Testis (tissue), 3 donors: Measurements from ENCODE around the gene TDP2. TPM values are rescaled to one million over a fixed set of nuclear protein-coding genes. Genes with fewer than 3 reads are reported as not detected.
A peak's percentile ranks its signal among the peaks of the same experiment; 100 is the strongest.
"Not testable (repeated sequence)": the region's sequence is repeated elsewhere in the genome, so short reads cannot be mapped to it uniquely, and the experiment has no call there.

Experiments used
- DNase-seq: peaks from one replicate; pipeline ENCODE4 v3.0.0-alpha.2; 2019
- H3K27ac ChIP-seq, 2 donors: fragments of 200-600 bp; sonication (generic); one replicate each; pipeline ENCODE4 v1.5.1; 2019
- H3K27me3 ChIP-seq: fragments of 200-600 bp; sonication (generic); one replicate; pipeline ENCODE4 v1.5.1; 2019
- H3K36me3 ChIP-seq: fragments of 200-600 bp; sonication (generic); one replicate; pipeline ENCODE4 v1.5.1; 2017; ENCODE audit warnings: low read depth; ENCODE audit errors: missing control alignments
- H3K4me1 ChIP-seq: fragments of 200-600 bp; sonication (generic); one replicate; pipeline ENCODE4 v1.5.1; 2019
- H3K4me3 ChIP-seq, 2 donors: fragments of 200-600 bp; sonication (generic); one replicate each; pipeline ENCODE4 v1.5.1; 2017 to 2019
- H3K9me3 ChIP-seq: fragments of 200-600 bp; sonication (generic); one replicate; pipeline ENCODE4 v1.5.1; 2017
- POLR2A ChIP-seq: fragments of 450-650 bp; IDR thresholded peaks from one replicate; pipeline ENCODE4 v1.6.1; 2017; ENCODE audit warnings: antibody characterized with exemption, mild to moderate bottlenecking, moderate library complexity
- WGBS, 2 donors: methylation state at CpG; one replicate each; pipeline ENCODE4 v1.1.5; 2018; 5-methylcytosine and 5-hydroxymethylcytosine counted together
- intact Hi-C: fragments of 100-400 bp; cut with DNase I; formaldehyde crosslinking; loops from one replicate; pipeline ENCODE4 v1.15.1; 2023; ENCODE audit warnings: low total_unique reads
- polyA plus RNA-seq: library from polyadenylated mRNA; stranded (reverse); fragments of 350-450 nt; fragmentation: Illumina TruSeq; extraction: RNeasy Lipid Tissue Mini Kit (QIAGEN cat#74804); gene quantifications from one replicate; pipeline ENCODE4 v1.2.3, GENCODE V29; 2014; ENCODE audit warnings: low read depth, low replicate concordance; ENCODE audit not compliant: insufficient read depth
- total RNA-seq, 2 donors: library from RNA; depleted of rRNA; stranded (reverse); fragments of >200 nt; gene quantifications; one replicate each; pipeline ENCODE4 v1.2.3, GENCODE V29; 2016
- TF ChIP-seq, protein P1 (sequence below), 3 experiments: fragments of 450-650 bp in 2 of 3; fragments of 200-600 bp in 1 of 3; sonication (generic) in 1 of 3; IDR thresholded peaks; one replicate each; pipeline ENCODE4 v1.5.1; 2016 to 2019; ENCODE audit warnings: antibody characterized with exemption in 3 of 3, mild to moderate bottlenecking in 2 of 3, moderate library complexity in 1 of 3

TDP2 gene
- total and polyA plus RNA-seq, 3 donors from 2014 or later = 37.2 to 46.0 (median 37.4) TPM

DNA sequence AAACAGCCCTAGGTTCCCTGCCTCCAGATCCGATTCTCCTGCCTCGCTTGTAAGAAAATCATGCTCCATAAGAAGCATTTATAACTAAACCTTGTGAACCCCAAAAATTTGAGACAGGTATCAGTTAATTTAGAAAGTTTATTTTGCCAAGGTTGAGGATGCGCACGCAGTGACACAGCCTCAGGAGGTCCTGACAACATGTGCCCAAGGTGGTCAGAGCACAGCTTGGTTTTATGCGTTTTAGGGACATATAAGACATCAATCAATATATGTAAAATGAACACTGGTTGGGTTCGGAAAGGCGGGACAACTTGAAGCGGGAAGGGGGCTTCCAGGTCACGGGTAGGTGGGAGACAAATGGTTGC is 2.3 kb upstream of the TDP2 start:
- WGBS, 2 donors = 67 to 82% methylated on average over 9 of the region's 9 CpGs
- intact Hi-C loops = no loop called here

DNA sequence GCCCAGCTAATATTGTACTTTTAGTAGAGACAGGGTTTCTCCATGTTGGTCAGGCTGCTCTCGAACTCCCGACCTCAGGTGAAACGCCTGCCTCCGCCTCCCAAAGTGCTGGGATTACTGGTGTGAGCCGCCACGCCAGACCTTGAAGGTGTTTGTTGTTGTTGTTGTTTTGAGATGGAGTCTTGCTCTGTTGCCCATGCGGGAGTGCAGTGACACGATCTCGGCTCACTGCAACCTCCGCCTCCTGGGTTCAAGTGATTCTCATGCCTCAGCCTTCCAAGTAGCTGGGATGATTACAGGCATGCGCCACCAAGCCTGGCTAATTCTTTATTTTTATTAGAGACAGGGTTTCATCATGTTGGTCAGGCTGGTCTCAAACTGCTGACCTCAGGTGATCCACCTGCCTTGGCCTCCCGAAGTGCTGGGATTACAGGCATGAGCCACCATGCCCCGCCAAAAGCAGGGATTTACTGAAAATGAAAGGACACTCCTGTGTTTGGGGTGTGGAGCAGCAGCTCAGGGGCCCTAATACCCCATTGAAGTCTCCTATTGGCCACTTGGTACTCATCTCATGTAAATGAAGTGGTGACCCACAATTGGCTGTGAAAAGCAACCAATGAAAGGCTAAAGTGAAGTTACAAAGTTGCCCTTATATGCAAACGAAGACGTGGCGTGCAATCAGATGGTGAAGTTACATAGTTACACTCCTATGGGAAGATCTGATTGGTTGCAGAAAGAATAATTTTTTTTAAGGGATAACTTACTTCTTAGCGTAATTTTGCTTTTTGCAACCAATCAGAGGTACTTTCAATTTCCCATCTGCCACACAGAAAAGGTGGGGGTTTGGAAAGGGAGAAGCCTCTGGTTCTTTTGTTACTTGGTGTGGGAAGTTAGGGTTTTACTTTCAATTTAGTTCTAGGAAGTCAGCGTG is 1.6 kb upstream of the TDP2 start:
- intact Hi-C loops = not testable (repeated sequence)
- peak; percentile 30 for DNase-seq
- H3K4me3 ChIP-seq = peak overlapping the region; percentile 92 to 98

More for the DNA sequence above, 2.3 kb upstream of the TDP2 start:
- Histone ChIP-seq H3K27ac (no peak overlapping the region), H3K36me3 (no peaks in the 10 kb centered on the region), H3K4me1 (peaks cover 3% of the 10 kb centered on the region), H3K4me3 (no peak overlapping the region), H3K27me3 (no peaks in the 10 kb centered on the region), H3K9me3 (no peaks in the 10 kb centered on the region)
- no peak for DNase-seq
- no peak for TF ChIP-seq POLR2A
- TF ChIP-seq, protein P1, sequence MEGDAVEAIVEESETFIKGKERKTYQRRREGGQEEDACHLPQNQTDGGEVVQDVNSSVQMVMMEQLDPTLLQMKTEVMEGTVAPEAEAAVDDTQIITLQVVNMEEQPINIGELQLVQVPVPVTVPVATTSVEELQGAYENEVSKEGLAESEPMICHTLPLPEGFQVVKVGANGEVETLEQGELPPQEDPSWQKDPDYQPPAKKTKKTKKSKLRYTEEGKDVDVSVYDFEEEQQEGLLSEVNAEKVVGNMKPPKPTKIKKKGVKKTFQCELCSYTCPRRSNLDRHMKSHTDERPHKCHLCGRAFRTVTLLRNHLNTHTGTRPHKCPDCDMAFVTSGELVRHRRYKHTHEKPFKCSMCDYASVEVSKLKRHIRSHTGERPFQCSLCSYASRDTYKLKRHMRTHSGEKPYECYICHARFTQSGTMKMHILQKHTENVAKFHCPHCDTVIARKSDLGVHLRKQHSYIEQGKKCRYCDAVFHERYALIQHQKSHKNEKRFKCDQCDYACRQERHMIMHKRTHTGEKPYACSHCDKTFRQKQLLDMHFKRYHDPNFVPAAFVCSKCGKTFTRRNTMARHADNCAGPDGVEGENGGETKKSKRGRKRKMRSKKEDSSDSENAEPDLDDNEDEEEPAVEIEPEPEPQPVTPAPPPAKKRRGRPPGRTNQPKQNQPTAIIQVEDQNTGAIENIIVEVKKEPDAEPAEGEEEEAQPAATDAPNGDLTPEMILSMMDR (IDR thresholded peaks at IDR 0.05) = no peak

DNA sequence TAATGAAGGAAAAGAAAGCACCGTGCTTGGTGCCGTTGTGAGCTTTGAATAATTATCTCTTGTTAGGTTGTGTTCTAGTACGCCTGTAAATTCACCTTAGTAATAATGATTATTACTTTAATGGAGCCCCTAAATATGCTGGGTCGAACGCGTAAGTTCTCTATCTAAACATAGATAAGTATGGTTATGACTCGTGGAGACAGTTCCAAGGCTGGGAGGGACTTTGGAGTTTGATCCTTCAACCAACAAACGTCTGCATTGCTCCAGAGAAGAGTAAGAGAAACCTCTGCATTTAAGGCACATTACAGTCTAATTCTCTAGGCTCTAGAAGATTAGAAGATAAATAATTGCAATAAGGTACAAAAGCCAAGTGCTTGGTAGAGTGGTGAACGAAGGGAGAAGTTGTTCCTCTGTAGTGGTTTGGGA is 692 bp upstream of the TDP2 start:
- no peak for DNase-seq
- 2 to 3% methylated on average over 9 of the region's 9 CpGs for WGBS, 2 donors
- Histone ChIP-seq H3K4me3 (peak overlapping the region; percentile 92 to 98), H3K36me3 (no peaks in the 10 kb centered on the region), H3K9me3 (no peaks in the 10 kb centered on the region), H3K27me3 (no peaks in the 10 kb centered on the region), H3K27ac (peak overlapping the region; percentile 88 to 93), H3K4me1 (peaks cover 3% of the 10 kb centered on the region)
- intact Hi-C loops = no loop called here
- TF ChIP-seq, protein P1 (IDR thresholded peaks at IDR 0.05) = no peak
- no peak for TF ChIP-seq POLR2A

More for the DNA sequence above, 1.6 kb upstream of the TDP2 start:
- H3K27ac ChIP-seq, H3K4me1 ChIP-seq, H3K9me3 ChIP-seq, H3K27me3 ChIP-seq, H3K36me3 ChIP-seq: not testable (repeated sequence)
- WGBS, 2 donors = 63 to 72% methylated on average over 17 to 18 of the region's 18 CpGs

DNA sequence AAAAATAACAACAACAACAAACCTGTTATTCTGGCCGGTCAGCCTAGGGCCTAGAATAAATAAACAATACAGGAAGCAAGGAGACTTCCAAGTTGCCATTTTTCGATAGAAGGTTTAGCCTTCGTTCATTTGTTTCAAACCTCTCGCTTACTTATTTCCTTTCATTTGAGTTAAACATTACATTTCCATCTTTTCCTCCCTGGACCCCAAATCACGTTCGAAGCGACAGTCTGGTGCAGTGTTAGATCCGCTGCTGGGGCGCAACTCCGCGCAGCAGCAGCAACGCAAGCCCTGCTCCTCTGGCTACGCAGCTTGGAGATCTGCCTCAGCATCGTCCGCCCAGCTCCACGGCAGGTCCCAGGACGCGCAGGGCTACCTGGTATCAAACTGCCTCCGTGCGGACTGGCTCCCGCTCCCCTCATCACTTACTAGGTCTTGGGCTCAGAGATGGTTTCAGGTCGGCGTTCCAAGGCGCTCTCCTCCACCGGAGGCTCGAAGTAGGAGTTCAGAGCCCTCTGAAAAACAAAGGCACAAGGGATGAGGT is 530 bp downstream of the TDP2 start:
- Histone ChIP-seq H3K27me3 (no peaks in the 10 kb centered on the region), H3K27ac (peak overlapping the region; percentile 88 to 93), H3K4me1 (peaks cover 3% of the 10 kb centered on the region), H3K36me3 (no peaks in the 10 kb centered on the region), H3K9me3 (no peaks in the 10 kb centered on the region), H3K4me3 (peak overlapping the region; percentile 92 to 98)
- DNase-seq = peak; percentile 68
- 0% methylated on average over 21 to 26 of the region's 26 CpGs for WGBS, 2 donors
- TF ChIP-seq, protein P1 (IDR thresholded peaks at IDR 0.05) = no peak
- no peak for TF ChIP-seq POLR2A
- intact Hi-C loops = no loop called here
